ENCODE data around the gene ERMP1. TPM values are rescaled to one million over a fixed set of nuclear protein-coding genes. Genes with fewer than 3 reads are reported as not detected.
"Not testable (repeated sequence)": the region's sequence is repeated elsewhere in the genome, so short reads cannot be mapped to it uniquely, and the experiment has no call there.

Gene ERMP1
- total RNA-seq (2014; rRNA removed; shearing (Covaris generic)): 5.9 and 6.2 TPM in 2 replicates

- DNase-seq (ENCODE audit: low spot score): peak; percentile 44
These were observed at the start of gene ERMP1 for GRCh38 chr9:5832538-5833529. ERMP1 (minus strand) TSS chr9:5833117; CDS start chr9:5833027, 90 bp downstream.

- DNase-seq (ENCODE audit: low spot score): not testable (repeated sequence)
These were observed 49.5 kb upstream of the ERMP1 start for GRCh38 chr9:5882244-5883012.

GRCh38 chr9:5879419-5880181 lies 46.7 kb upstream of the ERMP1 start:
- peak; percentile 27 for DNase-seq (ENCODE audit: low spot score)

GRCh38 chr9:5876711-5877110 lies 43.8 kb upstream of the ERMP1 start:
- no peak for DNase-seq (ENCODE audit: low spot score)

GRCh38 chr9:5876026-5876425 lies 43.1 kb upstream of the ERMP1 start:
- no peak for DNase-seq (ENCODE audit: low spot score)

- DNase-seq (ENCODE audit: low spot score): no peak
These were observed 41.1 kb upstream of the ERMP1 start for GRCh38 chr9:5874048-5874447.

- no peak for DNase-seq (ENCODE audit: low spot score)
These were observed 40.5 kb upstream of the ERMP1 start for GRCh38 chr9:5873439-5873838.

GRCh38 chr9:5872511-5872910 lies 39.6 kb upstream of the ERMP1 start:
- no peak for DNase-seq (ENCODE audit: low spot score)

GRCh38 chr9:5871785-5872184 lies 38.9 kb upstream of the ERMP1 start:
- DNase-seq (ENCODE audit: low spot score): no peak

GRCh38 chr9:5870691-5871090 lies 37.8 kb upstream of the ERMP1 start:
- no peak for DNase-seq (ENCODE audit: low spot score)

- DNase-seq (ENCODE audit: low spot score): no peak
These were observed 37.1 kb upstream of the ERMP1 start for GRCh38 chr9:5870020-5870339.

- peak; percentile 8 for DNase-seq (ENCODE audit: low spot score)
These were observed 36.5 kb upstream of the ERMP1 start for GRCh38 chr9:5869315-5870019.

- no peak for DNase-seq (ENCODE audit: low spot score)
These were observed 35.3 kb upstream of the ERMP1 start for GRCh38 chr9:5868235-5868634.

- DNase-seq (ENCODE audit: low spot score): no peak
These were observed 33.8 kb upstream of the ERMP1 start for GRCh38 chr9:5866685-5867084.

GRCh38 chr9:5866272-5866671 lies 33.4 kb upstream of the ERMP1 start:
- DNase-seq (ENCODE audit: low spot score): no peak

GRCh38 chr9:5864446-5864845 lies 31.5 kb upstream of the ERMP1 start:
- no peak for DNase-seq (ENCODE audit: low spot score)

- DNase-seq (ENCODE audit: low spot score): no peak
These were observed 30.3 kb upstream of the ERMP1 start for GRCh38 chr9:5863092-5863746.

GRCh38 chr9:5858833-5859232 lies 25.9 kb upstream of the ERMP1 start:
- DNase-seq (ENCODE audit: low spot score): no peak

GRCh38 chr9:5857928-5858327 lies 25.0 kb upstream of the ERMP1 start:
- DNase-seq (ENCODE audit: low spot score): no peak

- DNase-seq (ENCODE audit: low spot score): no peak
These were observed 21.3 kb upstream of the ERMP1 start for GRCh38 chr9:5854063-5854790.
